Measurements from ENCODE around the gene INTS6L.

INTS6L gene, protein sequence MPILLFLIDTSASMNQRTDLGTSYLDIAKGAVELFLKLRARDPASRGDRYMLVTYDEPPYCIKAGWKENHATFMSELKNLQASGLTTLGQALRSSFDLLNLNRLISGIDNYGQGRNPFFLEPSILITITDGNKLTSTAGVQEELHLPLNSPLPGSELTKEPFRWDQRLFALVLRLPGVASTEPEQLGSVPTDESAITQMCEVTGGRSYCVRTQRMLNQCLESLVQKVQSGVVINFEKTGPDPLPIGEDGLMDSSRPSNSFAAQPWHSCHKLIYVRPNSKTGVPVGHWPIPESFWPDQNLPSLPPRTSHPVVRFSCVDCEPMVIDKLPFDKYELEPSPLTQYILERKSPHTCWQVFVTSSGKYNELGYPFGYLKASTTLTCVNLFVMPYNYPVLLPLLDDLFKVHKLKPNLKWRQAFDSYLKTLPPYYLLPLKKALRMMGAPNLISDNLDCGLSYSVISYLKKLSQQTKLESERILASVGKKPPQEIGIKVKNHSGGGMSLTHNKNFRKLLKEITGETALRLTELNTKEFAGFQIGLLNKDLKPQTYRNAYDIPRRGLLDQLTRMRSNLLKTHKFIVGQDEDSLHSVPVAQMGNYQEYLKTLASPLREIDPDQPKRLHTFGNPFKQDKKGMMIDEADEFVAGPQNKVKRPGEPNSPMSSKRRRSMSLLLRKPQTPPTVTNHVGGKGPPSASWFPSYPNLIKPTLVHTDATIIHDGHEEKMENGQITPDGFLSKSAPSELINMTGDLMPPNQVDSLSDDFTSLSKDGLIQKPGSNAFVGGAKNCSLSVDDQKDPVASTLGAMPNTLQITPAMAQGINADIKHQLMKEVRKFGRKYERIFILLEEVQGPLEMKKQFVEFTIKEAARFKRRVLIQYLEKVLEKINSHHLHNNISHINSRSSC

DNA sequence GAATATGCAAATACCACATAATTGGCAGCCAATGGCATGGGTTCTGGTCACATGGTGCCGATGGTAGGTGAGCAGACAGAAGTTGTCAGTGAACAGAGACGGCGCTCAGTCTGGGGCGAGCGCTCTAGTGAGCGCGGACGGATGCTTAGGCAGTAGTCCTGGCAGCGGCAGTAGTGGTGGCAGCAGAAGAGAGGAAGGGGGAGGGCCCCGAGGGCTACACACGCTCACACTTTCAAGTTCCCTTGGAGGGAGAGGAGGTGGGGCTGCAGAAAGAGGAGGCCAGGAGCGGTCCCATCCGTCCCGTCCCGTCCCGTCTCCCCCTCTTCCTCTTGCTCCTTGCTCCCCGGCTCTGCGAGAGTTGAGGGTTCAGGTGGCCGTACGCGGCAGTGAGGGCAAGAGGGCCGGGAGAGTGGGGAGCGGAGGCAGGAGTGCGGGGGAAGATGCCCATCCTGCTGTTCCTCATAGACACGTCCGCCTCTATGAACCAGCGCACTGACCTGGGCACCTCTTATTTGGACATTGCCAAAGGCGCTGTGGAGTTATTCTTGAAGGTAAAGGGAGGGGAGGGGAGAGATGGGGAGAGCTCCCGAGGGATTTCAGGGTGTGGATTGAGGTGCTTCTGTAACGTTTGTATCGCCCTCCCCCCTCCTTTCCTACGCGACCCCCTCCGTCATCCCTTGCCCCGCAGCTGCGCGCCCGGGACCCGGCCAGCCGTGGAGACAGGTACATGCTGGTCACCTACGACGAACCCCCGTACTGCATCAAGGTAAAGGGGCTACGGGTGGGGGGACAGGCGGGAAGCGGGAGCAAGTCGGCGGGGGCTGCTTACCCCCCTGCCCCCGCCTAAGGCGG is at the start of gene INTS6L:
INTS6L (plus strand) TSS at position 108 of the 852 bp plus-strand sequence; CDS start at position 441, 333 bp downstream.
- Mint-ChIP-seq H3K4me1 (peaks cover 27% of the 10 kb centered on the region), H3K27ac (peak within 1 kb of the TSS; percentile 97), H3K4me3 (peak within 1 kb of the TSS; percentile 96), H3K27me3 (no peaks in the 10 kb centered on the region), H3K9me3 (no peaks in the 10 kb centered on the region), H3K36me3 (peaks cover under 1% of the 10 kb centered on the region)
- ATAC-seq = peak; percentile 91

DNA sequence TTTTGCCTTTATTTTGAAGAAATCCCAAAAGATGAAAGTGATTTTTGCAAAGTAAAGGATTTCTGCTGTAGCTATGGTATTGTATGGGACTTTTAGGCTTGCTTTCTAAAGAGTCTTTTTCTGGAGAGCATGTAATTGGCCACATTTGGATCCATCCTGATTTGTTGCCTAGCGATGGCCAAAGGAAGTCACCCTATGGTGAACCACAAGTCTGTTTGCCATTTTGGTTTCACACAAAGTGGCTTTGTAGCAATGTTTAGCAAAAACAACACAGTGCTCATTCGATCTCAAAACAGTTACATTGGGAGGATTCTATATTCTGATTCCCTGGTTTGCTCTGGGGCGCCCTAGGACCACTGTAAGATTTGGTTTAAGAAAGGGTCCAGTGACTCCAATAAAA is 44.1 kb upstream of the INTS6L start:
- Mint-ChIP-seq H3K27me3 (no peaks in the 10 kb centered on the region), H3K4me3 (no peak overlapping the region), H3K36me3 (no peaks in the 10 kb centered on the region), H3K9me3 (no peaks in the 10 kb centered on the region), H3K4me1 (no peaks in the 10 kb centered on the region), H3K27ac (no peak overlapping the region)
- no peak for ATAC-seq

GRCh38 chrX:135477576-135477975 is 42.9 kb upstream of the INTS6L start:
- no peaks in the 10 kb centered on the region for H3K36me3 Mint-ChIP-seq
- ATAC-seq = no peak
- no peak overlapping the region for H3K27ac Mint-ChIP-seq
- no peak overlapping the region for H3K4me3 Mint-ChIP-seq
- no peaks in the 10 kb centered on the region for H3K4me1 Mint-ChIP-seq
- H3K27me3 Mint-ChIP-seq = no peaks in the 10 kb centered on the region
- no peaks in the 10 kb centered on the region for H3K9me3 Mint-ChIP-seq

GRCh38 chrX:135480076-135480475 is 40.4 kb upstream of the INTS6L start:
- no peak for ATAC-seq
- no peak overlapping the region for H3K27ac Mint-ChIP-seq
- no peaks in the 10 kb centered on the region for H3K9me3 Mint-ChIP-seq
- H3K36me3 Mint-ChIP-seq = no peaks in the 10 kb centered on the region
- H3K4me3 Mint-ChIP-seq = no peak overlapping the region
- no peaks in the 10 kb centered on the region for H3K27me3 Mint-ChIP-seq
- H3K4me1 Mint-ChIP-seq = no peaks in the 10 kb centered on the region

DNA sequence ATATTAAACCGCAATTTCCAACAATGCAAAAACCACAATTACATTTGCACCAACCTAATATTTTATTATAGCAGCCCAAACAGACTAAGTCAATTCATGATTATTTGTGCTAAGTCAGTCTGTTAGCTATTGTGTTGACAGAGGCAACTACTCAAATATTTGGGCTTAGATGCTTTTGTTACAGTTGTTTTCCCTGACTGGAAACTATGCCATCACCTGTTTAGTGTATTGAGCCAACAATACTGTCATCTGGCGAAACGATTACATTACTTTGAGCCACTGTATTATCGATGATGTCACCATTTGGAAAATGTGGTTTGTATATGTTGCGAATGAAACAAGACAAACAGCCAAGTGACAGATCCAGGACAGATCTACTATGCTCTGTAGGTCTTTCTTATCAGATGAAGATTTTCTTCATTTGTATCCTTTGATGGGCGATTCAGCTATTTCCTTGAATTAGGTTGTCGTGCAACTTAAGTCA is 38.7 kb upstream of the INTS6L start:
- H3K36me3 Mint-ChIP-seq = no peaks in the 10 kb centered on the region
- no peak for ATAC-seq
- no peaks in the 10 kb centered on the region for H3K27me3 Mint-ChIP-seq
- H3K9me3 Mint-ChIP-seq = no peaks in the 10 kb centered on the region
- no peak overlapping the region for H3K4me3 Mint-ChIP-seq
- H3K27ac Mint-ChIP-seq = no peak overlapping the region
- H3K4me1 Mint-ChIP-seq = no peaks in the 10 kb centered on the region

GRCh38 chrX:135484641-135485289 is 35.7 kb upstream of the INTS6L start:
- ATAC-seq = no peak
- Mint-ChIP-seq H3K36me3 (no peaks in the 10 kb centered on the region), H3K27me3 (no peaks in the 10 kb centered on the region), H3K4me1 (peaks cover 9% of the 10 kb centered on the region), H3K27ac (no peak overlapping the region), H3K9me3 (no peaks in the 10 kb centered on the region), H3K4me3 (no peak overlapping the region)

DNA sequence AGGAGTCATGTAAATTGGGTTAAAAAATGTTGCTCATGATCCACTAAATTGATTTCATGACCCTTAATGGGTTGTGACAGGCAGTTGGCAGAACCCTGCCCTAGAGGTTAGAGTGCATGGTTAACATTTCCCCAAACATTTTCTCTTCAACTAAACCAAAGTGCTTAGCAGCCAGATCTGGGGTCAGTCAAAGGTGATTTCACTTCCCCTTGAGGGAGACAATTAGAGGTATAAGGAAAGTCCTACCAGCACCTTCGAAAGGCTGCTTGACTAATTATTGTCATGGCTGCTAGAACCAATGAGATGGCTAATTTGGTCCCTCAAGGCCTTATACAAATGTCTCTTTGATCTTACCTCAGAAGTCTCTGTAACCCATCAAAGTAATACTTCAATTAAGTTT is 30.9 kb upstream of the INTS6L start:
- H3K27ac Mint-ChIP-seq = no peak overlapping the region
- H3K4me1 Mint-ChIP-seq = peaks cover 11% of the 10 kb centered on the region
- H3K9me3 Mint-ChIP-seq = no peaks in the 10 kb centered on the region
- H3K36me3 Mint-ChIP-seq = no peaks in the 10 kb centered on the region
- no peak overlapping the region for H3K4me3 Mint-ChIP-seq
- no peaks in the 10 kb centered on the region for H3K27me3 Mint-ChIP-seq
- peak; percentile 83 for ATAC-seq

DNA sequence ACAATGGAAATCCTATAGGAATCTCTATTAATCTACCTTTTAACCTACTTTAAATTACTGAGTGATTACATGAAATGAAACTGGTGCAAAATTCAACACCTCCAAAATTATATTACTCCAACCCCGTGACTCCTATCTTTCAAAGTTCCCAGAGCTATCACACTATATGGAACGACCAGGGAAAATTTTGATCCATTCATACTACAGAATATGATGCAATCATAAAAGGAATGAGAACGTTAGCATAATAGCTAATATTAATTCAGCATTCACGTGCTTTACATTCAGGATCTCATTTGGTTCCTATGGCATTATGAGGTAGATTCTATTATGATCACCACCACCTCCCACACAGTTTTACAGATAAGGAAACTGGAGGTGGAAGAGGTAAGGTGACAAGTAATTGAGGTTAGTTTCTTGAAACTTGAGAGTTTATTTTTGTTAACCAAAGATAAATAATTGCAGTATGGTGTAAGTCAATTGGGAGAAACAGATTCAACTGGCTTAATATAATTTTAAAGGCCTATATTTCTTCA is 29.4 kb upstream of the INTS6L start:
- no peaks in the 10 kb centered on the region for H3K9me3 Mint-ChIP-seq
- no peak for ATAC-seq

DNA sequence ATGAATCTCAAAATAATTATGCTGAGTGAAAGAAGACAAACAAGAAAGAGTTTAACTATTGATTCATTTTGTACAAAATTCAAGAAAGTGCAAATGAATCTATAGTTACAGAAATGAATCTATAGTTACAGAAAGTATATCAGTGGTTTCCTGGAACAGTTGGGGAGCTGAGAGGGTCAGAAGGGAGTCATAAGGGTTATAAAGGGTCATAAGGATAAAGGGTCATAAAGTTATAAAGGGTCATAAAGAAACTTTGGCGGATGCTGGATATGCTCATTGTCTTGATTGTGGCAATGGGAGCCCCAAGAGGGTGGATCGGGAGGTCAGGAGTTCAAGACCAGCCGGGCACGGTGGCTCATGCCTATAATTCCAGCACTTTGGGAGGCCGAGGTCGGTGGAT is 26.0 kb upstream of the INTS6L start:
- no peak overlapping the region for H3K4me3 Mint-ChIP-seq
- H3K9me3 Mint-ChIP-seq = no peaks in the 10 kb centered on the region
- peaks cover 12% of the 10 kb centered on the region for H3K4me1 Mint-ChIP-seq
- H3K27me3 Mint-ChIP-seq = no peaks in the 10 kb centered on the region
- no peak for ATAC-seq
- no peak overlapping the region for H3K27ac Mint-ChIP-seq
- H3K36me3 Mint-ChIP-seq = no peaks in the 10 kb centered on the region

More for the DNA sequence above, 29.4 kb upstream of the INTS6L start:
- Mint-ChIP-seq H3K27ac (no peak overlapping the region), H3K4me1 (peaks cover 11% of the 10 kb centered on the region), H3K36me3 (no peaks in the 10 kb centered on the region), H3K27me3 (no peaks in the 10 kb centered on the region), H3K4me3 (no peak overlapping the region)

DNA sequence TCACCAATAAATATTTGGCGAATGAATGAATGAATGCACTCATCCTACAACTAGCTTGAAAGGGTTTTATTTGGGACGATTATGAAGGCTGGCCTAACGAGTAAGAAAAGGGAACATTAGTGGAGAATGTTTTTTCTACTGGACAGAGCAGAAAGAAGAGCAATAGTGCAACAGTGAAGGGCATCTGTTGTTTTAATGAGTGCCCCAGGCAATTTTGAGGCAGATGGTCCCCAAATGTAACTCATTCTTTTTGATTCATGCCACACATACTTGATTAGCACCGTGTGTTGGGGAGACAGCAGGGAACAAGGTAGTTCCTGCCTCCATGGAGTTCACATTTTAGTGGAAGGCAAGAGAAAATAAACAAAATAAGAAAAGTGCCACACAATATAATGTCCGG is 22.7 kb upstream of the INTS6L start:
- H3K4me1 Mint-ChIP-seq = peaks cover 7% of the 10 kb centered on the region
- no peaks in the 10 kb centered on the region for H3K36me3 Mint-ChIP-seq
- H3K4me3 Mint-ChIP-seq = no peak overlapping the region
- H3K27ac Mint-ChIP-seq = no peak overlapping the region
- H3K27me3 Mint-ChIP-seq = no peaks in the 10 kb centered on the region
- H3K9me3 Mint-ChIP-seq = no peaks in the 10 kb centered on the region
- no peak for ATAC-seq

GRCh38 chrX:135498236-135498635 is 22.2 kb upstream of the INTS6L start:
- no peaks in the 10 kb centered on the region for H3K36me3 Mint-ChIP-seq
- H3K27me3 Mint-ChIP-seq = no peaks in the 10 kb centered on the region
- H3K4me1 Mint-ChIP-seq = peaks cover 7% of the 10 kb centered on the region
- H3K4me3 Mint-ChIP-seq = no peak overlapping the region
- no peaks in the 10 kb centered on the region for H3K9me3 Mint-ChIP-seq
- H3K27ac Mint-ChIP-seq = no peak overlapping the region
- no peak for ATAC-seq

- ATAC-seq = no peak
- Mint-ChIP-seq H3K4me1 (no peaks in the 10 kb centered on the region), H3K36me3 (no peaks in the 10 kb centered on the region), H3K9me3 (no peaks in the 10 kb centered on the region), H3K4me3 (no peak overlapping the region), H3K27ac (no peak overlapping the region), H3K27me3 (no peaks in the 10 kb centered on the region)
Measured at GRCh38 chrX:135505351-135505750, 15.1 kb upstream of the INTS6L start.

DNA sequence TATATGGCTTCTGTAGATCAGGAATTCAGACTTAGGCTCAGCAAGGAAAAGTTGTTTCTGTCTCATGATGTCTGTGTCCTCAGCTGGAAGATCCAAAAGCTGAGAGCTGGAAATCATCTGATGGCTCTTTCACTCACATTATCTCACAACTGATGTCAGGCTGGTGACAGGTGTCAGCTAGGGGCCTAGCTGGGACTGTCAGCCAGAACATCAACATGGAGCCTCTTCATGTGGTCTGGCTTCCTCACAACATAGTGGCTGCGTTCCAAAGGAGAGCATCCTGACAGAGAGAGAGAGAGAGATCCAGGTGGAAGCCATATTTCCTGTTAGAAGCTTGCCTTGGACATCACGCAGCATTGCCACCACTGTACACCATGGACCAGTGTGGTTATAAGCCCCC is 10.6 kb upstream of the INTS6L start:
- no peak for ATAC-seq
- Mint-ChIP-seq H3K4me3 (no peak overlapping the region), H3K9me3 (no peaks in the 10 kb centered on the region), H3K27me3 (no peaks in the 10 kb centered on the region), H3K36me3 (no peaks in the 10 kb centered on the region), H3K27ac (no peak overlapping the region), H3K4me1 (no peaks in the 10 kb centered on the region)

GRCh38 chrX:135512508-135513129 is 7.8 kb upstream of the INTS6L start:
- no peaks in the 10 kb centered on the region for H3K36me3 Mint-ChIP-seq

More at GRCh38 chrX:135512508-135513129, 7.8 kb upstream of the INTS6L start:
- no peak for ATAC-seq
- no peak overlapping the region for H3K4me3 Mint-ChIP-seq
- no peak overlapping the region for H3K27ac Mint-ChIP-seq
- H3K4me1 Mint-ChIP-seq = peaks cover 6% of the 10 kb centered on the region
- no peaks in the 10 kb centered on the region for H3K27me3 Mint-ChIP-seq
- no peaks in the 10 kb centered on the region for H3K9me3 Mint-ChIP-seq
